ENCODE results near the gene SLC12A7. TPM values are rescaled to one million over a fixed set of nuclear protein-coding genes. Genes with fewer than 3 reads are reported as not detected.
"Not testable (repeated sequence)": the region's sequence is repeated elsewhere in the genome, so short reads cannot be mapped to it uniquely, and the experiment has no call there.

The SLC12A7 gene
- total and polyA plus RNA-seq, 2 donors, result 10.2 to 23.8 TPM

DNA sequence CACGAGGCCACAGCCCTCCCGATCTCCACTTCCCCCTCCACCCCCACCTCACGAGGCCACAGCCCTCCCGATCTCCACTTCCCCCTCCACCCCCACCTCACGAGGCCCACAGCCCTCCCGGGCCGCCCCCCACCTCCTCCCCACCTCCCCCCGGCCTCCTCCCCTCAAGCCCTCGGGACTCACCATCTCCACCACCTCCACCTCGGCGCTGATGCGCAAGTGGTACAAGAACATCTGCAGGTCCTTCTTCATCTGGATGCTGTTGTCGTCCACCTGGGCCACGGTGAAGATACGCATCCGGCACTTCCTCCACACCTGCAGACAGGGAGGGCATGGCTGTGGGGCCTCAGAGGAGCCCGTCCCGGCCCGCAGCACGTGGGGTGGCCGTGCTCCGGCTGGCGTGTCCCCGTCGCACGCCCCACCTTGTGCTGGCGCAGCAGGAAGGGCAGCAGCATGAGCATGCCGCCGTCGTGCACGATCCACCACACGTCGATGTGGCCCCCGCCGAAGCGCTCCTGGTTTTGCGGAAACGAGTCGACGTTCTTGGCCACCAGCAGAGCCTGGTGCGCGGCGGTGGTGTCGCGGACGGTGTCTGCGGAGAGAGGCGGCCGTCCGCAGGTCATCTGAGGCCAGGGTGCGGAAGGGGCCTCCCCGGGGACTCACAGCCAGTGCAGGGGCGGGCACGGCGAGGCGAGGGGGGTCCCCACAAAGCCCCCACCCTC is 48.0 kb downstream of the SLC12A7 start:
- peaks cover 2% of the 10 kb centered on the region for H3K36me3 ChIP-seq (ENCODE audit: insufficient read depth)
- 90% methylated on average over 56 of the region's 56 CpGs for WGBS

DNA sequence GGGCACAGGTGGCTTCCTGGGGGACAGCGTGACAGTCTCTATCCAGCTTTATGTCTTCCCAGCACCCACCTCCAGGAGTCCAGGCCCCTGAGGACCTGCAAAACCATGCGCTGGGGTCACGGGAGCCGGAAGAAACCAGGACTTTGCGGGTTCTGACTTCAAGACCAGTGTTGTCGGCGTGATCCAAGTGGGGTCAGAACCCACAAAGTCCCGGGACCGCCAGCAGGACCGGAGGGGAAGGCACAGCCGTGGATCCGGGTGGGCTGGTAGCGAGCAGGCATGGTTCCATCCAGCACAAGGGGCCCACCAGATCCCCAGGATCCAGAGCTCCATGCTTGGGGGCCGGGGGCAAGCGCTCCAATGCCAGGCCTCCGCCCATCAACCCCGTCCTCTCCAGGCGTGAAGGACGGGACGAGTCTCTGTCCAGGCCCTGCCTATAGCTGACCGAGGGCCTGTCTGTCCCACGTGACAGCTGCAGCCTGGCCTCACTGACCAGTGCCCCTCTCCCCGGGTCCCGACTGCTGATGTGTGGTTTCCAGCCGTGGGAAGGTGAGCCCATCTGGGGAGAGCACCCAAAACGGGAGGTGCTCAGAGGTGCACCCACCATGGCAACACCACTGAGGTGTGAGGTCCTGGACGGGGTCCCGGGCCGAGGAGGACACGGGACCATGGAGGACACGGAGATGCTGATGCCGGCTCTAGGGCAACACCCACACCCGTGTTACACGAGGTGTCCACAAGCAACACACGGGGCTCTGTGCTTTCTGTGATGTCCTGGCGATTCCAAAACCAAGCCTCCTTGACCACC is 48.9 kb downstream of the SLC12A7 start:
- H3K27ac ChIP-seq (ENCODE audit: low read depth), result no peak overlapping the region
- WGBS, result 95% methylated on average over 36 of the region's 36 CpGs
- H3K36me3 ChIP-seq (ENCODE audit: insufficient read depth), result peaks cover 5% of the 10 kb centered on the region
- H3K4me3 ChIP-seq (ENCODE audit: low read depth, low read length), result no peak overlapping the region
- no peaks in the 10 kb centered on the region for H3K4me1 ChIP-seq (ENCODE audit: insufficient read depth)
- DNase-seq (ENCODE audit: extremely low spot score), result no peak

More for the DNA sequence above, 48.0 kb downstream of the SLC12A7 start:
- DNase-seq (ENCODE audit: extremely low spot score), result no peak
- no peaks in the 10 kb centered on the region for H3K4me1 ChIP-seq (ENCODE audit: insufficient read depth)
- no peak overlapping the region for H3K27ac ChIP-seq (ENCODE audit: low read depth)
- no peak overlapping the region for H3K4me3 ChIP-seq (ENCODE audit: low read depth, low read length)

DNA sequence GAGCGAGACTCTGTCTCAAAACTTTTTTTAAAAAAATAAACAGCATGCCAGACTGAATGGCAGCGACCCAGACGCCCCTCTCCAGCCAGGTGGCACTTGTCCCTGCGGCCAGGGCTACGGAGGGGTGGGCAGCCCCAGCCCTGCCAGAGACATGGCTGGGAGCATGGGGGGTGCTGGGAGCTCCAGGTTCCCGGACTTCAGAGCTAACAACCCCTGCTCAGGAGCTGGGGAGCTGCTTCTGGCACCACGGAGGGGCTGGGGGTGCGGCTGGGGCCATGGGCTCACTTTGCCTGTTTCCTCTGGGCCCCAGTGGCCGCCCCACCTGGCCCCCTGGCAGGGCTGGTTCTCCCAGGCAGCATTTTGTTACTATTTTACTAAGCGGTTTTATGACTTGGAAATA is 49.9 kb downstream of the SLC12A7 start:
- Histone ChIP-seq H3K27ac (ENCODE audit: low read depth) (no peak overlapping the region), H3K4me3 (ENCODE audit: low read depth, low read length) (no peak overlapping the region), H3K36me3 (ENCODE audit: insufficient read depth) (peaks cover 8% of the 10 kb centered on the region), H3K4me1 (ENCODE audit: insufficient read depth) (no peaks in the 10 kb centered on the region)
- DNase-seq (ENCODE audit: extremely low spot score), result no peak
- 85% methylated on average over 10 of the region's 10 CpGs for WGBS

DNA sequence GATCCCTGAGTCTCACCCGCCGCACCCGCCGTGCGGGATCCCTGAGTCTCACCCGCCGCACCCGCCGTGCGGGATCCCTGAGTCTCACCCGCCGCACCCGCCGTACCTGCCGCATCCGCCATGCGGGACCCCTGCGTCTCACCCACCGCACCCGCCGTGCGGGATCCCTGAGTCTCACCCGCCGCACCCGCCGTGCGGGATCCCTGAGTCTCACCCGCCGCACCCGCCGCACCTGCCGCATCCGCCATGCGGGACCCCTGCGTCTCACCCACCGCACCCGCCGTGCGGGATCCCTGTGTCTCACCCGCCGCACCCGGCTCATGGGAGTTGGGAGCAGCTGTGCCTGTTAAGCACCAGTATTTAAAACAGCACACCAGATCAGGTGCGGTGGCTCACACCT is 50.6 kb downstream of the SLC12A7 start:
- not testable (repeated sequence) for H3K36me3 ChIP-seq (ENCODE audit: insufficient read depth); DNase-seq (ENCODE audit: extremely low spot score)
- WGBS, result 96% methylated on average over 25 of the region's 43 CpGs

GRCh38 chr5:1060535-1060981 is 51.3 kb downstream of the SLC12A7 start:
- Histone ChIP-seq H3K4me1 (ENCODE audit: insufficient read depth) (no peaks in the 10 kb centered on the region), H3K4me3 (ENCODE audit: low read depth, low read length) (no peak overlapping the region), H3K27ac (ENCODE audit: low read depth) (no peak overlapping the region), H3K36me3 (ENCODE audit: insufficient read depth) (peaks cover 12% of the 10 kb centered on the region)
- DNase-seq (ENCODE audit: extremely low spot score), result no peak
- WGBS, result 88% methylated on average over 24 of the region's 24 CpGs

More for the DNA sequence above, 50.6 kb downstream of the SLC12A7 start:
- H3K27ac ChIP-seq (ENCODE audit: low read depth); H3K4me3 ChIP-seq (ENCODE audit: low read depth, low read length); H3K4me1 ChIP-seq (ENCODE audit: insufficient read depth): not testable (repeated sequence)

GRCh38 chr5:1059884-1060263 is 52.0 kb downstream of the SLC12A7 start:
- DNase-seq (ENCODE audit: extremely low spot score), result no peak
- H3K36me3 ChIP-seq (ENCODE audit: insufficient read depth), result peaks cover 12% of the 10 kb centered on the region
- 91% methylated on average over 17 of the region's 17 CpGs for WGBS

DNA sequence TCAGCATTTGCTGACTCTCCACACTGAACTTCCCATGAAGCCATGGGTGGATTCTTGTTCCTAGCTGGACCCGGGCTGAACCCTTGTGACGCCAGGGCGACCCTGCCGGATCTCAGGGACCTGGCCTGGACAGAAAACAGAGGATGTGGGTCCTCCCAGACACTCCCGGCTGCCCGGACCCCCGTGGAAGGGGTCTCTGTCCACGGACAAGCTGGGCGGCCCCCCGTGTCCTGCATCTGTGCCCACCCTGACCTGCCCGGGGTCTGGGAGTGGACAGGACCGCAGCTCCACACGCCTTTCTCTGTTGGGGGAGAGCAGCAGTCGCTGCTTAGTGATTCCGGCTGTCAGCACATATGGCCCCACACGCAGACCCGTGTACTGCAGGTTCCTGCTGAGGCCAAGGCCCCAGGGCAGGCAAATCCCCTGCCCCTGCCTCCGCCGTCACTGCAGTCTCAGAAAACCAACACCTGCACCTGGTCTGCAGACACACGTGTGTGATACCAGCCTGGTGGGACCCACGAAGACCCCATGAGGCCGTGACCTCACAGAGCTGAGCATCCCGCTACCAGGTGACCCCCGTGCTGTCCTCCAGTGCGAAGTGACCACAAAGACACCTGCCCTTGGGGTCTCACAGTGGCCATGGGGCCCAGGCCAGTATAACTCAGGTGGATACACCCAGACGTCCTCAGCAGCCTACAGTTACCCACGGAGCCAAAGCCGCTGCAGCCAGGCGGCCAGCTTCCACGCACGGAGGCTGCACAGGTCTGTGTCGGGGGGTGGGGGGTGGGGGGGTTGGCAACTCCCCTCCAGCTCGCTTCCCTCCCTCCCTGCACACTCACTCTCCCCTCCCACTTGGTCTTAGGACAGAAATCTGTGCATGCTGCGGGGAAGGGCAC is 52.6 kb downstream of the SLC12A7 start:
- peaks cover 12% of the 10 kb centered on the region for H3K36me3 ChIP-seq (ENCODE audit: insufficient read depth)
- H3K4me1 ChIP-seq (ENCODE audit: insufficient read depth), result no peaks in the 10 kb centered on the region
- no peak overlapping the region for H3K27ac ChIP-seq (ENCODE audit: low read depth)
- DNase-seq (ENCODE audit: extremely low spot score), result no peak
- 94% methylated on average over 34 of the region's 34 CpGs for whole genome bisulfite sequencing
- no peak overlapping the region for H3K4me3 ChIP-seq (ENCODE audit: low read depth, low read length)

More at GRCh38 chr5:1059884-1060263, 52.0 kb downstream of the SLC12A7 start:
- no peak overlapping the region for H3K4me3 ChIP-seq (ENCODE audit: low read depth, low read length)
- H3K4me1 ChIP-seq (ENCODE audit: insufficient read depth), result no peaks in the 10 kb centered on the region
- H3K27ac ChIP-seq (ENCODE audit: low read depth), result no peak overlapping the region

DNA sequence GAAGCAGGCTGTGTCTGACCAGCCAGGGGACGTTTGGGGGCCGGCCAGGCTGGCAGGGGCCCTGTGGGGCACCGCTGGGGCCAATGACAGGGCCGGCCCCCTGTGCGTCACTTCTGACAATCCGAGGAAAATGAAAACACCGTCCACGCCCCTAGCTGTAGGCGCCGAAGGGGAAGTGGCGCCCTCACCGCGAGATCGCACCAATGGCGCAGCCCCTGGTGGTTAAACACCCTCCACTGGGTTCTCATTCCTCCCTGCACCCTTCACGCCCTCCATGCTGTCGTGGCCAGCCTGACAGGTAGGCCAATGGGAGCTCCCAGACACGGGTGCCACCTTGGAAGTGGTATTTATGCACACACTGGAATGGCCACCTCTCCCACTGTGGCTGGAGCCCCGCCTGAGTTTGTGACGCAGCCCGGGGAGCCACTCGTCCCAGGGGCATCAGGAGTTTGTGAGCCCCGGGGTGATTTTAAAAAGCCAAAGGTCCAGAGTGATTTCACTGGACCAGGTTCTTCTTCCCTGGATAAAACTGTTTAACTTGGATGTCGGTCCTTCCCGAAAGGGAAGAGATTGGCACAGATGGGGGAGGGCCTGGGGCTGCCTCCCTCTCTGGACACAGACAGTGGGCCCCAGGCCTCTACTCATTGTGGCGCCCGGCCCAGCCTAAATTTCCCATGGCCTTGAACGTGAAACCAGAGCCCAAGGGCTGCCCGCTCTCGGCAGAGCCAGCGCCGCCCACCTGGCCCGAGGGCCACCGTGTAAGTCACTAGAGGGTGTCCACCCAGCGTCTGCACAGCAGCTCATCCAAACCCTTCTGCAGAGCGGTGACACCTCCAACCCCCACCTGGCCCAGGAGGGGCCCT is 53.5 kb downstream of the SLC12A7 start:
- Histone ChIP-seq H3K36me3 (ENCODE audit: insufficient read depth) (peaks cover 12% of the 10 kb centered on the region), H3K27ac (ENCODE audit: low read depth) (no peak overlapping the region), H3K4me1 (ENCODE audit: insufficient read depth) (no peaks in the 10 kb centered on the region), H3K4me3 (ENCODE audit: low read depth, low read length) (no peak overlapping the region)
- 94% methylated on average over 36 of the region's 36 CpGs for WGBS
- no peak for DNase-seq (ENCODE audit: extremely low spot score)

DNA sequence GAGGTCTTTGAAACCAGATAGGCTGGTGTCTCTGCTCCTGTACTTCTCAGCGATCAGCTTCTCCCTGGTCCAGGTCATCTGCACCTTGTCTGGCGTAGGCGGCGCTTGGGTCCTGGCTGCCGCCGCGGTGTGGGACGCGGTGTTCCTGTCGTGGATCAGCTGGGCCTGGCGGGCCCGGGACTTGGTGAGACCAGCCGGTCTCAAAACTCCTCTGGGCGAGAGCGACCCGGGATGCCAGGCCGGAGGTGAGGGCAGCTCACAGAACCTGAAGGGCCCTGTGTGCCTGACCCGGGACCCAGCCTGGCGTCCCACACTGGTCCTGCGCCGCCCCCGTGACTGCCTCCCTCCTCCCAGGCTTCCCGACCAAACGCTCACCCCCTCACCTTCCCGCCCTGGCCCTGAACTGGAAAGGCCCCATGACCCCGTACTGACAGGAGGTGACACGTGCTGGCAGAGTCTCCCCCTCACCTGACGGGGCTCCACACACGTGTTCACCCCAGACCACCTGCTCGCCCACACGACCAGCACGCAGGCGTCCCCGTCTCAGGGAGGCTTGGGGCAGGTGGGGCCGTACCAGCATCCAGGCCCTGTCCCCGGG is 54.3 kb downstream of the SLC12A7 start:
- WGBS, result 93% methylated on average over 36 of the region's 36 CpGs
- Histone ChIP-seq H3K4me3 (ENCODE audit: low read depth, low read length) (no peak overlapping the region), H3K36me3 (ENCODE audit: insufficient read depth) (peaks cover 12% of the 10 kb centered on the region), H3K4me1 (ENCODE audit: insufficient read depth) (no peaks in the 10 kb centered on the region), H3K27ac (ENCODE audit: low read depth) (no peak overlapping the region)
- DNase-seq (ENCODE audit: extremely low spot score), result no peak

DNA sequence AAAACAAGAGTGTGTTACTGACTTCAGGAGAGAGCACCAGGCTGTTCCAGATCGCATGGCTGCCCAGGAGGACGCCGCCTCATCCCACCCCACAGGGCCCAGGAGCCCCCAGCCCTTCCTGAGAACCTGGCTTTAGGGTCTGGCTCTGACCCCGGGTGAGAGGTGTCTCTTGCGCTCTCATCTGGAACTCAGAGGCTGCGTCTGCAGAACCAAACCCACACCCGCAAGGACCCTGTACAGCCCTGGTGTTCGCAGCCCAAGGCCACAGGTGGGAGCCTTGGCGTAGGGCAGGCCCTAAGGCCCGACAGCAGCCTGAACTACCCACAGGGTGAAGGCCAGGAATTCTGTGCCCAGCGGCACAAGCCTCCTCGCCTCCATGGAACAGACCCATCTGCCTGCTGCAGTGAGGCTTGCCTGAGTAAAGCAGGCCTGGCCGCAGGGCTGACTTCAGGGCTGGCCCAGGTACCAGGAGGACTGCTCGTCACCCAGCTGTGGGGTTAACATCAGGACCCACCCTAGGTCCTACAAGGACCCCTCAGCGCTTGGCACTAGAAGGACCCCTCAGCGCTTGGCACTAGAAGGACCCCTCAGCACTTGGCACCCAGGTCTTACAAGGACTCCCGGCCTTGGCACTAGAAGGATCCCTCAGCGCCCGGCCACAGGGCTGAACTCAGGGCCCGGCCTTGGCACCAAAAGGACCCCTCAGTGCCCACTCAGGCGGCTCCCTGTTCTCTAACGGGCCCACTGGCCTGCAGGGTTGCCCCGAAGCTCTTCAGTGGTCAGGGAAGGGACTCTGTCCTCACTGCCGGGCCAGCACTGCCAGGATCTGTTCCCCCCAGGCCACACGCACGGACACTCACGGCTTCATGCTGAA is 55.0 kb downstream of the SLC12A7 start:
- H3K4me1 ChIP-seq (ENCODE audit: insufficient read depth), result no peaks in the 10 kb centered on the region
- peaks cover 12% of the 10 kb centered on the region for H3K36me3 ChIP-seq (ENCODE audit: insufficient read depth)
- H3K27ac ChIP-seq (ENCODE audit: low read depth), result no peak overlapping the region
- no peak overlapping the region for H3K4me3 ChIP-seq (ENCODE audit: low read depth, low read length)
- 94% methylated on average over 27 of the region's 27 CpGs for WGBS
- no peak for DNase-seq (ENCODE audit: extremely low spot score)

- Histone ChIP-seq H3K4me1 (ENCODE audit: insufficient read depth) (no peaks in the 10 kb centered on the region), H3K27ac (ENCODE audit: low read depth) (no peak overlapping the region), H3K36me3 (ENCODE audit: insufficient read depth) (peaks cover 12% of the 10 kb centered on the region), H3K4me3 (ENCODE audit: low read depth, low read length) (no peak overlapping the region)
- DNase-seq (ENCODE audit: extremely low spot score), result no peak
- 93% methylated on average over 39 of the region's 39 CpGs for WGBS
Measured at GRCh38 chr5:1055896-1056610, 55.8 kb downstream of the SLC12A7 start.

All from urinary bladder (tissue), 4 donors.